Brain pericyte (primary cell): Measurements from ENCODE around the gene CNTFR.

Experiments used
- DNase-seq: peaks from one replicate; pipeline ENCODE4 v3.0.0-alpha.2; 2012; ENCODE audit warnings: low read depth, low spot score

The CNTFR gene

GRCh38 chr9:34590381-34591247 is 1.1 kb upstream of the CNTFR start:
- DNase-seq, result no peak

GRCh38 chr9:34588671-34589635 is 571 bp downstream of the CNTFR start:
- DNase-seq, result no peak

- DNase-seq, result no peak
These were observed 2.3 kb downstream of the CNTFR start for GRCh38 chr9:34587271-34587670.

GRCh38 chr9:34585946-34586669 is 3.4 kb downstream of the CNTFR start:
- no peak for DNase-seq

DNA sequence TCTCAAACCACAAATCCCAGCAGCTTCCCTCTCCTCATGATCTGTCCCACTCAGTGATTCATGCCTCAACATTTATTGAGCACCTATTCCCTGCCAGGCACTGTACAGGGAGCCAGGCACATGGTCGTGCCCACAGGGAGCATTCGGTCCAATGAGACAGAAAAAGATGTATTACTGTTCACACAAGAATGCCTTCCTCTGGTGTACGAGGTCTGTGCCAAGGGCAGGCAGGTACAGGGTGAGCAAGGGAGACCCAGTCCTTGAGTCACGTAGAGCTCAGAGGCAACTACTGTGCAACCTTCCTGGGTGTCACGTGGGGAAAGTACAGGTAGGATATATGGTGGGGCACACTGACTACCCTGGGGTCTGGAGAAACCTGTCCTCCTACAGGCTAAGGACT is 4.6 kb downstream of the CNTFR start:
- DNase-seq, result no peak

- DNase-seq, result no peak
These were observed 6.7 kb downstream of the CNTFR start for GRCh38 chr9:34582787-34583186.

- no peak for DNase-seq
These were observed 8.2 kb downstream of the CNTFR start for GRCh38 chr9:34581318-34581717.

- no peak for DNase-seq
These were observed 9.2 kb downstream of the CNTFR start for GRCh38 chr9:34580358-34580757.

DNA sequence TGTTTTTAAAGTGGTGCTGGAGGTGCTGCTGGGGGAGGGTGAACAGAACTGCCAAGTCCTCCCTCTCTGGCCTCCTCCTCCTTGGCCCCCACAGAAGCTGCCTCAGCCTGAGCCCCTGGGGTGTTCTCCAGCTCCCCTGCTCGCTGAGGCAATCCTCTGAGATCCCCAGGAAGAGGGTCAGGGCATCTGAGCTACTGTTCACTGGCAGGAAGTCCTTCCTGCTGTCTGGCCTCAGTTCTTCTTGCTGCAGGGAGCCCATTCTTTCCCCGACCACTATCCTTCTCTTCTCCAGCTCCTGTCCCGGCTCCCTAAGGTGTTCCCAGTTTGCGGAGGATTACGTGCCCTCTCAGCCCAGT is 9.7 kb downstream of the CNTFR start:
- DNase-seq, result no peak

DNA sequence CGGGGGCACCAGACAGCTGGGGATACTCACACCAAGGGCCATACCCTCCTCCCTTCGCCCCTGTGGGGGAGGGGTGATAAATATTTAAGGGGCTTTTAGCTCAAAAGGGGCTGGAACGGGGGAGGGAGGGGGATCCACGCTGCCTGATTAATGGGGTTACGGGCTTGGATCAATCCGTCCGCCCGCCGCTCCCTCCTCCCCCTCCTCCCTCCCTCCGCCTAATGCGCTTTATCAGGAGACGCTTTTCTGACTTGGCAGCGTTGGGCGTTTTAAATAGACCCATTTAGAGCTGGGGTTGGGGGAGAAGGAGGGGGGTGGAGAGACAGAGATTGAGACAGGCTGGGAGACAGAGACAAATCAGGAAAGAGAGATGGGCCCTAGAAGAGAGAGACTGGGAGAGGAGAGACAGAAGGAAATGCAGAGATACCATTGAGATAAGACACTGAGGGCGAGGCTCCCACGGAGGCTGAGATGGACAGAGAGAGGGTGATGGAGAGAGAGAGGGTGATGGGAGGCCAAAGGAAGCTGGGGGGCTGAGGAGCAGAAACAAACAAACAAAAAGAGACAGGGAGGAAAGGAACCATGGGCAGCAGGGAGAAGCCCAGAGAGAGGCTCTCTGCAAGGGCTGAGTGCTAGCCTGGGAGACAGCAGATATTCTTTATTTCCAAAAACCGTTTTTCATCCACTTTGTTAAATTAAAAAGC is 10.3 kb downstream of the CNTFR start:
- DNase-seq, result no peak

DNA sequence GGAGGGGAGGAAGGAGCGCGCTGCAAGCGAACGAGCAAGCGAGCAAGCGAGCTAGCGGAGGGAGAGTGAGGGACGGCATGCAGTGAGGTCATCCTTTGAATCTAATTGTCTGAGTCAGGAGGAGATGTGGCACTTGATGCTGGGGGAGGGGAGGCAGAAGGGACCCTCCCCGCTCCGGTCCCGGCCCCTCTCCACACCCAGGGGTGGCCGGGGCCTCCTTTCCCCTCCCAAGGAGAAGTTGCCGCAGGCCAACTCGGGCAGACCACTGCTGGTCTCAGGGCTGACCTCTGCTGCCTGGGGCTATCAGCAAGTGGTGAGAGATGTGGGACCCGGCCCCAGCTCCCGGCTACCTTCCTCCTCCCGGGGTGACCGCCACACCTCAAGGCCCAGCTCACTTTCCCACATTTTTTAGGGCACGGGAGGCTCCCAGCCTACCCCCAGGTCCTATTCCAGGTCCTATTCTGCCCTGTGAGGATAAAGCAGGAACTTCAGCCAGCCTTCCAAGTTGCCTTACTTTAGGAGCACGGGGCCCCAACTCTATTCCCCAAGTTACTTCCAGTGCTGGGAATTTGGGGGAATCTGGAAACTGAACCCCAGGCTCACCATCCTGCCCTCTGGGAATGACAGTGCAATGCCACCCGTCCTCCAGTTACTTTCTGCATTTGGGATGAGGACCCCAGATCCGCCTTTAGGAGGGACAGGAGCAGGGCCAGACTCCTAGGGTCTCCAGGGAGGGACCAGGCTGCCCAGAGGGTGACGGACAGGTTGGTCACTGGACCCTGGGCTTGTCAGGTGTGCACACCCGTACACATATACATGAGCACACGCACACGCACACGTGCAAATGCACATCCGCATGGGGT is 11.1 kb downstream of the CNTFR start:
- no peak for DNase-seq

- no peak for DNase-seq
These were observed 11.9 kb downstream of the CNTFR start for GRCh38 chr9:34577400-34578240.

DNA sequence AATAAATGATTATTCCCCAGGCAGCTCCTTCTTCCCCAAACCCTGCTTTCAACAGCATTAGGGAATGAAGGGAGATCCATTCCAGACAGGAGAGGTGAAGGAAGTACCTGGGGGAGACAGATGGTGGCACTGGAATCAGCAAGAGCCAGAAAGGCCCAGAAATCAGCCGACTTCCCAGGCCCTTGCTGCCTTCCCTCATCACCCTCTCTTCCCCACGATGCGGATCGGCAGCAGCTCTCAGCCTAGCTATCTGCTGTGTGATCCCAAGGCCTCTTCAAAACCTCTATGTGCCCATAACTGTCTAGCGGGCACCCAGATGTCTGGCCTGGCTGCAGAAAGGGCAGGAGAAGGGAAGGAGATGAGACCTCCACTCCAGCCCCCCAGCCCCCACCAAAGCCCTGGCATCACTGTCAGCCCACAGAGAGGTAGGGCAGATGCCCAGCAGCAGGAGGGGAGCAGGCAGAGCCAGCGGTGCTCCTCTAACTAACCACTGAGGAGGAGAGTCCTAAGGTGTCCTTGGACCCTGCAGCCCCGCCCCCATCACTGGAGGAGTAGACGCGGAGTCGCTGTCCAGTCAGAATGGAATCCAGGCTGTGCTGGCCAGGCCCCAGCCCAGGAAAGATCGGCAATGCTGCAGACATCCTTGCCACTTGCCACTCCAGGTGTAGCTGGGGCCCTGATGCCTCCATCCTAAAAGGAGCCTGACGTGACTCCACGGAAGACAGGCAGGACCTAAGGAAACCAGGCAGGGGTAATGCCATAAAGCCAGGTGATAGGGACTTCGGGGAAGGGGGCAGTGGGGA is 12.7 kb downstream of the CNTFR start:
- DNase-seq, result no peak

DNA sequence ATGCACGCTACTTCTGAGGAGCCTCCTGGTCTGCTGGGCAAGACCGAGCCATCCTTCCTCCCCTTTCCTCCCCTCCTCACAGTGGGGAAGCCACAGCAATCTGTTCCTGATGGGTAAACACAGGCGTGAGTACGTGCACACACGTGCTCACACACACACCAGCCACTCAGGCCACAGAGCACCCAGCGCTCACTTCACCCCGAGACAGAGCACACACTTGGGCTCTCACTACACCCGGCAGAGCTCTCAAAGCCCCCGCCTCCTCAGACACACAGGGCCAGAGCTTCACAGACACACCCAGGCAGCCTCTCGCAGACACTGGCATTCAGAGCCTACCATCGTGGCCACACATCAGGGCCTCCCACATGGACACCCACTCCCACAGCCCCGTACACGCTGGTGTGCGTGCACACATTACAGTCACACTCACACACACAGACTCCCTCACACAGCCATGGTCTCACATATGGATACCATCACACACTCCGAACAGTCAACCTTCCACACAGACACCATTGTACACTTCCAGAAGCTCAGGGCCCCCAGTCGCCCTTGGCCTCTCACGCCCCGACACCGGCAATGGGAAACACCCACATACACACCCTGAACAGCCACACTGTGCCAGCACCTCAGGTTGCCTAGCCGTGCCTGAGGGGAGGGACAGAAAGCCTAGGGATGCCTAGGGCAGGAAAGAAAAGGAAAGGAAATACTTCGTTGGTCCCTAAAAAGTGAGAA is 13.5 kb downstream of the CNTFR start:
- no peak for DNase-seq

DNA sequence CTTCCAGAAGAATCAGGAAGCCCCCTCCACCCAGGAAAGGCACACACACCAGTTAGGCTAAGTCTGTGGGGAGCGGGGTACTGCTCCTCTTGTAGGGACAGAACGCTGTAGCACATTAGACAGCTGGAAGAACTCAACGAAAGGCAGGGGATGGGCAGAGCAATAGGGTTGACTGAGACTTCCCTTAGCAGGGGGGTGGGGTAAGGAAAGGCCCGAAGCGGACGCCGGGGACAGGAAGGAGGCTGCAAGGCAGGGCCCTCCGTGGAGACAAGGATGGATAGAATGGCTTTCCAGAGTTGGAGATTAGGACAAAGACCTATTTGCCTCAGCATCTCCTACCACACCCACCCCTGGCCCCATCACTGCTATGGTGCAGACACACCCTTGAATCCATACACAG is 14.3 kb downstream of the CNTFR start:
- DNase-seq, result no peak

GRCh38 chr9:34574571-34574970 is 15.0 kb downstream of the CNTFR start:
- no peak for DNase-seq

DNA sequence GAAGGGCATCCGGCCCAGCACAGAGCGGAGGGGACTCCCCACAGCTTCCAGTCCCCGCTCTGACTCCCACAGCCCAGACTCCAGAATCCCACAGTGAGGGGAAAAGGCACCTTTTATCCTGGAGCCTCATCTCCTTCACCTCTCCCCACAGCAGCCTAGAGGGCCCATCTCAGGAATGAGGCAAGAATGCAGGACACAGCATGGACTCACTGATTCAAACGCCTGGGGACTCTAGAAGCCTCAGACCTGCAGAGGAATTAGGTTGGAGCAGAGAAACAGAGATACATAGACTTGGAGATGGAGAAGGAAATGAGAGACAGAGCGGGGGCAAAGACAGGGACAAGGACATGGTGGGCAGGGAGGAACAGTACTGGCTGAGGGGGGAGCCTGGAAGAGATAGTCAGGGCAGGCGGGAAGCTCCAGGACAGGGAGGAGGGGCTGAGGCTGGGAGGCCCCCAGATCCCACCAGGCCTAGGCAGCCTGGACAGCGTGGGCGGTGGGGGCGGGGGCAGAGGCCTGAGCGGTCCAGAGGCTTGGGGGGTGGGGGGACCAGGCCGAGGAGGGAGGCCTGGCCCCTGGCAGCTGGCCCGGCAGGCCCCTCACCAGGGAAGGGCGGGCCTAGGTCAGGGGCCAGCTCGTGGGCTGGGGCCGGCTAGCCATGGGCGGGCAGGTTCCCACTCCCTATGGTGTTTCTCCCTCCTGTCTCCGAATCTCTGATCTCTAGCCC is 15.8 kb downstream of the CNTFR start:
- DNase-seq, result no peak
